Skeletal muscle tissue (tissue), 2 donors: ENCODE data around the gene NEMP2. TPM values are rescaled to one million over a fixed set of nuclear protein-coding genes. Genes with fewer than 3 reads are reported as not detected.

ENCODE experiments used
- small RNA-seq: library from RNA; depleted of rRNA; stranded (forward); fragments of <200 nt; gene quantifications from one replicate; pipeline ENCODE3, GENCODE V24; 2014
- total RNA-seq: library from RNA; depleted of rRNA; stranded (reverse); fragments of >200 nt; gene quantifications from one replicate; pipeline ENCODE4 v1.2.3, GENCODE V29; 2014

Gene NEMP2
- total RNA-seq, 1 donor from 2014 or later = 7.8 TPM

Small RNA genes lying within 50 kb of the gene (small RNA-seq; reads per million reads assigned to genes)
- not detected for gene RN7SKP179

Other genes with a start within 250 kb of the NEMP2 start
- 26.1 TPM for gene HIBCH, start 214.9 kb downstream of the NEMP2 start, total RNA-seq
- 8.4 TPM for gene INPP1, start 191.1 kb downstream of the NEMP2 start, total RNA-seq
- 8.4 TPM for gene MFSD6, start 126.4 kb downstream of the NEMP2 start, total RNA-seq
- 128 TPM for gene NAB1, start 114.4 kb upstream of the NEMP2 start, total RNA-seq